ENCODE data around the gene SOX13.

SOX13 gene

GRCh38 chr1:204152310-204153044, 79.6 kb downstream of the SOX13 start:
- no peak for DNase-seq (ENCODE audit: low read depth in 2 of 2)

DNA sequence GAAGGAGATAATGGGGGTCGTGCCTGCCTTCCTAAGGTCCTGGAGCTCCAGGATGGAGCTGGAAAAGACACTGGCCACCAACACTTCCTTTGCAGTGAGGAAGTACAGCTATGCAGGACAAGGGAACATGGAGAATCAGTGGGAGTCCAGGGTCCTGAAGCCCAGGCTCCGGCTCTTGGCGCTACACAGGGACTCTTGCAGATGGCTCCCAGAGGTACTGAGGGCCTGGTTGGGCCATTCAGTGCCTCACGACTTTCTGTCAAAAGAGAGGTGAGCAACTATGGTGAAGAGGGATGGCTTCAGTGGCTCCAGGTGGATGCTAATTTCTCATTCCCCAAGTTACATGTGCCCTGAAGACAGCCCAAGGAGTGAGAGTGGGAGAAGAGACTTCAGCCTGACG, 80.8 kb downstream of the SOX13 start:
- DNase-seq (ENCODE audit: low read depth in 2 of 2) = no peak

GRCh38 chr1:204154568-204155255, 81.8 kb downstream of the SOX13 start:
- no peak for DNase-seq (ENCODE audit: low read depth in 2 of 2)

DNA sequence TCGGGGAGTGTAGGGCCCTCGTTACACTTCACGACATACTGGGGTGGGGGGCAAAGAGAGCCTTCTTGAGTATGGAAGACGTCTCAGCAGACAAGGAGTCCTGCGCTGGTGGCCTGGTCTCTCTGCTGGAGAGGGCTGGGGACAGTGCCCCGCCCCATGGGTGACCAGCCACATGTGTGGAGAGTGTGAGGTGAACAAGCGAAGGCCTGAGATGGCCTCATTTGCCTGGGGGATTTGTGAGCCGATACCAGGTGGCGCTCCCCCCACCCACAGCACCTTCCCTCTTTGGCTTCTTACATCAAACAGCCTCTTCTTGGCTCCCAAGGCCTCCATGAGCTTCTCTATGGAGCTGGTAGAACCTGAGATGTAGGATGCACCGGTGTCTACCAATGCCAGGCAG, 83.0 kb downstream of the SOX13 start:
- no peak for DNase-seq (ENCODE audit: low read depth in 2 of 2)

- DNase-seq (ENCODE audit: low read depth in 2 of 2) = no peak
These were observed 85.0 kb downstream of the SOX13 start for GRCh38 chr1:204157962-204158361.

DNA sequence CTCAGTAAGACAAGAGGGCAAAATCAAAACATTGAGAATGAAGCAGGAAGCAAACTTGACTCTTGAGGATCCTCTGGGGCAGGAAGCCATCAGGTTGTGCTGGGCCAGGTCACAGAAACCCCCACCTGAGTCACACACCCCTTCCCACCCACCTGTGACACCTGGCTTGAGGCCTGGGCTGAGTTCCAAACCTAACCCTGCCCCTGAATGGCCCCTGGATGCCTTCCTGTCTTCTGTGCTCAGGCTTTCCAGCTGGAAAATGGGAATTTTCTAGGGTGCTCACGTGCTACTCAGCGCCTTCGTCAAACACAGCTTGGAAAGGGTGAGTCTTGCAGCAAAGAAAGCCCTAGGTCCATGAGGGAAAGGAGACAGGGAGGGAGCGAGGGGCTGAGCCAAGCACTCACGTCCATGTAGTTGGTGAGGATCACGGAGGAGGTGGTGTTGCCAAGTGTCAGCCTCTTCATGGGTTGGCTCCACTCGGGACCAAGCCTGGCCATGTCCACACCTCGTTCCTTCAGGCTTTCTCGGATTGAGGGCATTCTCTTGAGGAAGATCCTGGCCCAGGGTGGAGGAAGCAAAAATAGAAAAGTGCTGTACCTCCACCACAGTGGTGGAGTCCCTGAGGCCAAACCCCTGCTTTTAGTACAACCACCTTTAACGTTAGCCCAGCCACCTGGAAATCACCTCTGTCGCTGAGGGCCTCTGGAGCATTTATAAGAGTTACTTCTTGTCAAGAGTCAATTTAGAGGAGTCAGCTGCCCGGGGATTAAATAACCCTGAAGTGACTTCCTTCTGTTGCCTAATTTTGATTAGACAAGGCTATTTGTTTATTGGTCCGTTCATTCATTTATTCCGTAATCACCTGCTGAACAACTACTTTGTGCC, 88.9 kb downstream of the SOX13 start:
- no peak for DNase-seq (ENCODE audit: low read depth in 2 of 2)

DNA sequence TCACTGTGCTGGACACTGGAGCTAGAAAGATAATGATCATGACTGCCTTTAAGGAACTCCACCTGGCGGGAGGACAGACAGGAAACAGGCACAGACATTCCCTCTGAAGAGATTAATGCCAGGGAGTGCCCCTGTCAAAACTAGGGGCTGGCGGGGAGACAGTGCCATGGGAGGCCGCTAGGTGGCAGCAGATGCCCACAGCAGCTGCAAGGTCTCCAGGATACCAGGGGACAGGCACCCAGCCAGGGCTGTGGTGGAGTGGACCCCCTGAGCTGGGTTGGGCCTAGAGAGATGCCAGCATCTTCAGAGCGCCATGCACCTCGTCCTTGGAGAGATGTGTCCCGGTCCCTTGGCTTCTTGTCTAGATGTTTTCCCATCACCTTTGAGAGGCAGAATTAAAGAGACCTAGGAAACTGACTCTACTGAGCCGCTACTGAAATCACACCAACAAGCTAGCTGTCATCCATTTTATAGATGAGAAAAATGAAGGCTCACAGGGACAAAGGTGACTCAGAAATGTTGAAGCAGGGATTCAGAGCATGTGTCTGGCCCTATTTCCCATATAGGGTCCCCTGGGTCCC, 89.7 kb downstream of the SOX13 start:
- DNase-seq (ENCODE audit: low read depth in 2 of 2) = peak; percentile 53 to 64

DNA sequence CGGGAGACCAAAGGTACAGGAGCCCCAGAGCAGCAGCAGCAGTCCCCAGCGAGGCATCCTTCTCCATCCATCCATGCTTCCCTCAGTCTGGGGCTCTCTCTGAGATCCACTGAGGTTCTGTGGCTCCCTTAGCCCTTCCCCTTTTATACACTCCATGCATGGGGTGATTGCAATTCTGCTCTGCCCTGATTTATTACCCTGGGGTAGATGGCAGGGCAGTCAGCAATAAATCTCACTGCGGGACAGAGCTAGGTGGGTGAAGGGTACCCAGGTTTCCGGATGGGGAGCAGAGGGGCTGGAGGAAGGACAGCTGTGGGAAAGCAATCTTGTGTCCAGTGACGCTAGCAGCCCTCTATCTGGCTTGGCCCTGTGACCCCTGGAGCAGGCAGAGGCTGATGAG, 93.3 kb downstream of the SOX13 start, which contains the start of gene REN:
TSS of gene REN (minus strand) at position 119 of the 400 bp plus-strand sequence. CDS start at position 75, 44 bp downstream.
- no peak for DNase-seq (ENCODE audit: low read depth in 2 of 2)

DNA sequence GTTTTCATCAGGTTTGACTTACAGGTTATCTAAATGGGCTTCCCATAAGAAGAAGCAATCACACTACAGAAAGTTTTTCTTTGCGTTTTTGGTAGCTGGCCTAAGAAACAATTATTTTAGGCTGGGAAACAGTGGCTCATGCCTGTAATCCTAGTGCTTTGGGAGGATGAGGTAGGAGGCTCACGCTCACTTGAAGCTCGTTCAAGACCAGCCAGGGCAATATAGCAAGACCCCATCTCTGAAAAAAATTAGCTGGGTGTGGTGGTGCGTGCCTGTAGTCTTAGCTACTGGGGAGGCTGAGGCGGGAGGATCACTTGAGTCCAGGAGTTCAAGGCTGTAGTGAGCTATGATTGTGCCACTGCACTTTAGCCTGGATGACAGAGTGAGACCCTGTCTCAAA, 94.8 kb downstream of the SOX13 start:
- no peak for DNase-seq (ENCODE audit: low read depth in 2 of 2)

- DNase-seq (ENCODE audit: low read depth in 2 of 2) = no peak
These were observed 96.9 kb downstream of the SOX13 start for GRCh38 chr1:204169858-204170257.

DNA sequence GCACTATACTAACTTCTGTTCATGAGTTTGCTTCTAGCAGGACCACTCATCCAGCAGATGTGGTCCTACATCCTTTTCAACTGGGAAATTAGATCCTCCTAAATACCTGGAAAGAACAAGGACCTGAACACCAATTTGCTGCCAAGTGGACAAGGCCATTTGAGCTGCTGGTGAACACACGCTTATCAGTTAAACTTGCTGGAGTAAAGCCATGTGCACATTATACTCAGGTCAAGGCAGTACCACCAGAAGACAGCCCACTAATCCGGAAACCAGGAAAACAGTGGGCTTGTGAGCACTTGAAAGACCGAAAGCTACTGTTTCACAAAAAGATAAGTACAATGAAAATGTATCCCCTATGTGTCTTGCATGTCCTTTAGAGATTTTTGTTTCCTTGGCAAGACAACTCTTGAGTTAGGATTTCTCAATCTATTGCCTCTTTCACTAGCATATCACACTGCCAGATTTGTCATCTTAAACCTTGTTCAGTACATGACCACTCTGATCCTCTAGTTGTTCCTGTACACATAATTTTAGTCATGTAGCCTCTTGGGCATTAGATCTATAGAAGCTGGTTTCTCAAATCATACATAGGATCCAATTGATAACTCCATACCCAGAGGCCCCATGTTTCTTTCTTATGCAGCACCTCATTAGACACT, 97.7 kb downstream of the SOX13 start:
- DNase-seq (ENCODE audit: low read depth in 2 of 2) = no peak

- no peak for DNase-seq (ENCODE audit: low read depth in 2 of 2)
These were observed 98.8 kb downstream of the SOX13 start for GRCh38 chr1:204171751-204172178.

- DNase-seq (ENCODE audit: low read depth in 2 of 2) = no peak
These were observed 99.6 kb downstream of the SOX13 start for GRCh38 chr1:204172404-204173029.

GRCh38 chr1:204174958-204175357, 102.0 kb downstream of the SOX13 start:
- DNase-seq (ENCODE audit: low read depth in 2 of 2) = no peak

DNA sequence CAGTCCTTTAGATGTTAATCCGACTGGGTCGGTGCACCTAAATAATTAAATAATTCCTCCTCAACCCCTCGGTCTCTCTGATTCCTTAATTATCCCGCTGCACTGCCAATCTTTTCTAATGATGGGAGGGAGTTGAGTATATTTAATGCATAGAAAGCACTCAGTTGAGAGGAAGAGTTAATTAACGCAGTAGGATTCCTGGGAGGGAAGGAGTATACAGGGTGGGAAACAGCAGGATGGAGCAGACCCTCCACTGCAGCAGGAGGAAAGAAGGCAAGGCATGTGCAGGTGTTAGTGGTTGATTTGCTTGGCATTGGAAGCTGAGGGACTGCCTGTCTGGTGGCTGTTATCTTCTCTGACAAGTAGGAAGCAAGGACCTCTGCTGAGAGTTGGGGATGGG, 103.1 kb downstream of the SOX13 start:
- no peak for DNase-seq (ENCODE audit: low read depth in 2 of 2)

DNA sequence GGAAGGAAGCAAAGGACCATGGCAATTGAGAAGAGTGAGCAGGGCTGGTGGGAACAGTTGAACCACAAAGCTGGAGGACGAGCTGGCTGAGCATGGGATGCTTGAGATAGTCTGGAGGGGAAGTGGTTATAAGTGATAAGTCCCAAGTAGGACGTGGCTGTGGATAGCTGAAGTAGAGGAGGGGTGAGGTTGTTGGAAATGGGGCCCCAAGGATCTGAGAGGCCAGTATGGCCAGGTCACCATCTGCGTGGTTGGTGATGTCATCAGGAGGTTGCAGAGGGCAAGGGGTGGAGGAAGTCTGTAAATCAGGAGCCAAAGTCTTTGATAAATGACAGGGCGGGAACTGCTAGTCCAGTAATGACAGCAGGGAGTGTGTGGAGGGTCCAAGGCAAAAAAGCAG, 104.2 kb downstream of the SOX13 start:
- DNase-seq (ENCODE audit: low read depth in 2 of 2) = no peak
